Measurements from ENCODE around the gene CCDC152.

DNA sequence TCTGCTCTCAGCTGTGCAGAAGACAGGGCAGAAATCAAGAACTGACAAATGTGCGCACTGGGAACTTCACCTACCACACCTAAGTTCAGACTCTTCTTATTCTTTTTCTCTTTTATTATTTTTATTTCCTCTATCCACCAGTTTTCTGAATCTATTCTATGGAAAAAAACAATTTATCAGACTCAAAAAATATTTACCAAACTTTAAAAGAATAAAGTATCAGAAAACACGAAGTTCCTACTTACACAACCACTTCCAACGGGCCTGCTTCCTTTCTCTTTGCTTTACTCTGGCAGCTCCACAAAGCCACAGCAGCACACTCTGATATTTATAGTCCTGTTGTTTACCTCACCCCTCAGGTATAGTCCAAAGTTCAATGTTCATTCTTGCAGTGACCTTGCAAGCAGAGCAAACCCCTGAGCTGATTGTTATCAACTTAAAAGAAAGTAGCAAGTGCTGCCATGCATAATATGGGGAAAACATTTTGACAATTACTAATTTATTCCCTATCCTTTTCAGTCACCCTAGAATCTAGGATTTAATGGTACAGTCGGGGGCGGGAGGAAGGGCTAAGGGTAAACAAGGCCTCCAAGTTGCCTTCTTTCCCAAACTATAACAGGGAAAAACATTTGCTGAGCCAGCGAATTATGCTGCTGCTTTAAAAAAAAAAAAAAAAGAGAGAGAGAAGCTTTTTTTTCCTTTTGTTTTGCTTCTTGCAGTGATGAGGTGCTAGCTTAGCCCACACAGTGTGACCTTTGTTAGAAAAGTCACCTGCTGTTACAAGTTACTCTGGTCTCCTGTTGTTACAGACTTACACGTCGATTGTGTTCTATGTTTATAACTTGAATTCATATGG, 55.2 kb downstream of the CCDC152 start, which contains the start of gene SELENOP:
- TF ChIP-seq, protein P1, sequence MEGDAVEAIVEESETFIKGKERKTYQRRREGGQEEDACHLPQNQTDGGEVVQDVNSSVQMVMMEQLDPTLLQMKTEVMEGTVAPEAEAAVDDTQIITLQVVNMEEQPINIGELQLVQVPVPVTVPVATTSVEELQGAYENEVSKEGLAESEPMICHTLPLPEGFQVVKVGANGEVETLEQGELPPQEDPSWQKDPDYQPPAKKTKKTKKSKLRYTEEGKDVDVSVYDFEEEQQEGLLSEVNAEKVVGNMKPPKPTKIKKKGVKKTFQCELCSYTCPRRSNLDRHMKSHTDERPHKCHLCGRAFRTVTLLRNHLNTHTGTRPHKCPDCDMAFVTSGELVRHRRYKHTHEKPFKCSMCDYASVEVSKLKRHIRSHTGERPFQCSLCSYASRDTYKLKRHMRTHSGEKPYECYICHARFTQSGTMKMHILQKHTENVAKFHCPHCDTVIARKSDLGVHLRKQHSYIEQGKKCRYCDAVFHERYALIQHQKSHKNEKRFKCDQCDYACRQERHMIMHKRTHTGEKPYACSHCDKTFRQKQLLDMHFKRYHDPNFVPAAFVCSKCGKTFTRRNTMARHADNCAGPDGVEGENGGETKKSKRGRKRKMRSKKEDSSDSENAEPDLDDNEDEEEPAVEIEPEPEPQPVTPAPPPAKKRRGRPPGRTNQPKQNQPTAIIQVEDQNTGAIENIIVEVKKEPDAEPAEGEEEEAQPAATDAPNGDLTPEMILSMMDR (conservative IDR thresholded peaks at IDR 0.05): no peak
- TF ChIP-seq EZH2 (IDR thresholded peaks at IDR 0.05; ENCODE audit: low read depth): no peak
